HepG2 (cell line): ENCODE measurements around the gene ZDHHC13. TPM values are rescaled to one million over a fixed set of nuclear protein-coding genes. Genes with fewer than 3 reads are reported as not detected.

Experiments used
- ATAC-seq: fragments of 200-7000 bp; cut with Tn5 transposase; 3 replicates; pipeline ENCODE4 v1.9.1; 2020; ENCODE audit warnings: mild to moderate bottlenecking, moderate library complexity
- BruUV-seq: library from RNA; stranded (reverse); fragments of 400-500 nt; replicated peaks from 2 replicates; lab custom pipeline; 2021; lab: Mats Ljungman, UMichigan
- CTCF ChIA-PET: fragments of 300-600 bp; formaldehyde crosslinking; extraction: SDS; loops from one replicate; lab custom pipeline; 2021; ENCODE audit warnings: low total read pairs, inconsistent platforms, low intra/inter-chr PET ratio; lab: Yijun Ruan, JAX
- POLR2A ChIA-PET: fragments of 350-600 bp; sonication (Branson Sonifier 250); formaldehyde crosslinking; loops from one replicate; lab custom pipeline; 2020; ENCODE audit warnings: antibody characterized with exemption, inconsistent platforms; lab: Yijun Ruan, JAX
- DNase-seq: peaks from one replicate; pipeline ENCODE4 v3.0.0-alpha.2; 2015; ENCODE audit warnings: low spot score
- FAIRE-seq: peaks from 3 replicates; lab custom pipeline; 2011; peaks lifted over from hg19 to GRCh38; lab: Jason Lieb, UNC
- H2AFZ ChIP-seq: one replicate; pipeline ENCODE4 v1.6.1; 2011; ENCODE audit warnings: low read length, inconsistent platforms
- H3K27ac ChIP-seq: fragments of 300-600 bp; 3 replicates; pipeline ENCODE4 v1.8.0; 2011; ENCODE audit warnings: mixed run types, mild to moderate bottlenecking, mixed read lengths, low read length, inconsistent platforms; ENCODE audit not compliant: insufficient read depth; ENCODE audit errors: extremely low read length
- H3K27me3 ChIP-seq, 2 experiments: fragments of 200-600 bp in 1 of 2; 2 replicates in 1 of 2; 3 replicates in 1 of 2; pipeline versions ENCODE4 v1.6.0 to v1.8.0; 2011; ENCODE audit warnings: low read length in 2 of 2, mild to moderate bottlenecking in 2 of 2, moderate library complexity in 2 of 2, inconsistent platforms in 1 of 2; ENCODE audit not compliant: insufficient read depth in 2 of 2, control insufficient read depth in 1 of 2
- H3K36me3 ChIP-seq, 2 experiments: fragments of 200-600 bp in 1 of 2; replicated peaks in 1 of 2; 2 replicates in 1 of 2; 3 replicates in 1 of 2; pipeline versions ENCODE4 v1.5.1 to v1.8.0; 2011; ENCODE audit warnings: low read length in 2 of 2, inconsistent platforms in 1 of 2; ENCODE audit not compliant: insufficient read depth in 2 of 2, control insufficient read depth in 1 of 2
- H3K4me1 ChIP-seq: 2 replicates; pipeline ENCODE4 v1.5.1; 2012; ENCODE audit warnings: low read length, inconsistent platforms; ENCODE audit not compliant: insufficient read depth
- H3K4me2 ChIP-seq: 2 replicates; pipeline ENCODE4 v1.6.0; 2011; ENCODE audit warnings: low read depth, low read length, inconsistent platforms
- H3K4me3 ChIP-seq, 3 experiments: fragments of 200-600 bp in 1 of 3; sonication (generic), shearing (Covaris generic) in 1 of 3; replicated peaks in 1 of 3; 2 replicates each; pipeline ENCODE4 v1.5.1; 2011 to 2016; ENCODE audit warnings: low read length in 3 of 3, inconsistent platforms in 2 of 3, low read depth in 2 of 3, mild to moderate bottlenecking in 2 of 3, control low read depth in 1 of 3, mixed read lengths in 1 of 3; ENCODE audit not compliant: insufficient read depth in 1 of 3
- H3K79me2 ChIP-seq: one replicate; pipeline ENCODE4 v1.6.1; 2011; ENCODE audit warnings: low read length, inconsistent platforms; ENCODE audit not compliant: insufficient read depth
- H3K9ac ChIP-seq: 2 replicates; pipeline ENCODE4 v1.6.0; 2011; ENCODE audit warnings: mild to moderate bottlenecking, low read depth, low read length, inconsistent platforms; ENCODE audit not compliant: insufficient read depth
- H3K9me3 ChIP-seq: 2 replicates; pipeline ENCODE4 v1.5.1; 2012; ENCODE audit warnings: mild to moderate bottlenecking, low read length
- H4K20me1 ChIP-seq: 2 replicates; pipeline ENCODE4 v1.6.0; 2011; ENCODE audit warnings: inconsistent platforms, mild to moderate bottlenecking, low read length, moderate library complexity; ENCODE audit not compliant: insufficient read depth
- BRF2 ChIP-seq: sonication (generic); formaldehyde crosslinking; IDR thresholded peaks from 2 replicates; pipeline ENCODE4 v1.8.1; 2022; ENCODE audit warnings: mild to moderate bottlenecking, missing genetic modification reagents
- CAMTA2 ChIP-seq: sonication (generic); formaldehyde crosslinking; IDR thresholded peaks from 2 replicates; pipeline ENCODE4 v1.4.0; 2020; ENCODE audit warnings: mild to moderate bottlenecking, missing genetic modification reagents, borderline replicate concordance
- IRF9 ChIP-seq: sonication (generic); formaldehyde crosslinking; IDR thresholded peaks from 2 replicates; pipeline ENCODE4 v1.8.0; 2022; ENCODE audit warnings: missing genetic modification reagents, mild to moderate bottlenecking, borderline replicate concordance
- IRX3 ChIP-seq: sonication (generic); formaldehyde crosslinking; IDR thresholded peaks from 2 replicates; pipeline ENCODE4 v1.8.1; 2023; ENCODE audit warnings: mild to moderate bottlenecking, low read depth, missing genetic modification reagents, borderline replicate concordance
- NFE2 ChIP-seq: sonication (generic); formaldehyde crosslinking; IDR thresholded peaks from 2 replicates; pipeline ENCODE4 v1.4.0; 2020; ENCODE audit warnings: missing genetic modification reagents
- POGK ChIP-seq: sonication (generic); formaldehyde crosslinking; conservative IDR thresholded peaks from 2 replicates; pipeline ENCODE4 v1.8.0; 2022; ENCODE audit warnings: mild to moderate bottlenecking, moderate library complexity, missing genetic modification reagents
- SMAD1 ChIP-seq: sonication (generic); formaldehyde crosslinking; IDR thresholded peaks from 2 replicates; pipeline ENCODE4 v1.4.0; 2020; ENCODE audit warnings: missing genetic modification reagents, low read depth, mild to moderate bottlenecking, borderline replicate concordance
- SMC3 ChIP-seq: IDR thresholded peaks from 2 replicates; pipeline ENCODE4 v1.6.1; 2011; ENCODE audit warnings: low read length, improper control_type of control experiment
- ZBTB49 ChIP-seq: sonication (generic); formaldehyde crosslinking; IDR thresholded peaks from 2 replicates; pipeline ENCODE4 v1.4.0; 2020; ENCODE audit warnings: missing genetic modification reagents, borderline replicate concordance
- ZC3H4 ChIP-seq: sonication (generic); formaldehyde crosslinking; IDR thresholded peaks from 2 replicates; pipeline ENCODE4 v1.4.0; 2020; ENCODE audit warnings: missing genetic modification reagents, borderline replicate concordance
- ZFP36 ChIP-seq: fragments of 150-350 bp; IDR thresholded peaks from 2 replicates; pipeline ENCODE4 v1.6.1; 2018; ENCODE audit warnings: borderline replicate concordance, low read length, low read depth; ENCODE audit not compliant: partially characterized antibody
- ZMYM2 ChIP-seq: sonication (generic); formaldehyde crosslinking; IDR thresholded peaks from 2 replicates; pipeline ENCODE4 v1.8.0; 2022; ENCODE audit warnings: mild to moderate bottlenecking, missing genetic modification reagents
- ZNF292 ChIP-seq: sonication (generic); formaldehyde crosslinking; IDR thresholded peaks from 2 replicates; pipeline ENCODE4 v1.8.1; 2022; ENCODE audit warnings: mild to moderate bottlenecking, low read depth, missing genetic modification reagents, borderline replicate concordance
- ZNF7 ChIP-seq: IDR thresholded peaks from 2 replicates; pipeline ENCODE4 v1.6.1; 2016; ENCODE audit warnings: missing biosample characterization, missing genetic modification reagents
- ZNF772 ChIP-seq: sonication (generic); formaldehyde crosslinking; IDR thresholded peaks from 2 replicates; pipeline ENCODE4 v1.5.0; 2020; ENCODE audit warnings: mild to moderate bottlenecking, missing genetic modification reagents
- ZNF773 ChIP-seq: sonication (generic); formaldehyde crosslinking; IDR thresholded peaks from 2 replicates; pipeline ENCODE4 v1.4.0; 2020; ENCODE audit warnings: missing genetic modification reagents, borderline replicate concordance
- ZNF850 ChIP-seq: sonication (generic); formaldehyde crosslinking; conservative IDR thresholded peaks from 2 replicates; pipeline ENCODE4 v1.9.0; 2021; ENCODE audit warnings: mild to moderate bottlenecking, missing genetic modification reagents
- WGBS: methylation state at CpG from one replicate; pipeline ENCODE4 v1.1.6; 2017; ENCODE audit warnings: low lambda C conversion rate; 5-methylcytosine and 5-hydroxymethylcytosine counted together
- in situ Hi-C: cut with HindIII; loops from 2 replicates; pipeline ENCODE4 v1.10.0; 2017; ENCODE audit warnings: low pct_unique_long_range_greater_than_20kb; ENCODE audit not compliant: extremely low pct_ligation_motif_present
- intact Hi-C: fragments of 100-400 bp; cut with micrococcal nuclease; formaldehyde crosslinking; loops from one replicate; pipeline ENCODE4 v1.10.0; 2022; ENCODE audit not compliant: unreplicated experiment
- polyA plus RNA-seq, 8 experiments: library from polyadenylated mRNA; depleted of rRNA in 3 of 8; stranded (reverse) in 7 of 8; unstranded in 1 of 8; fragments of >200 nt; fragmentation: Illumina TruSeq in 4 of 8; extraction: Trizol in 4 of 8; gene quantifications; 2 replicates each; pipeline versions ENCODE4 v1.2.1 to v1.2.3, GENCODE V29; 2011 to 2016; ENCODE audit warnings: low read depth in 4 of 8, missing spikeins in 1 of 8, mixed read lengths in 1 of 8; ENCODE audit not compliant: insufficient read depth in 1 of 8
- total RNA-seq, 5 experiments: library from RNA; depleted of rRNA; stranded (reverse); fragments of >200 nt; fragmentation: Illumina TruSeq; extraction: Trizol; gene quantifications; 2 replicates each; pipeline ENCODE4 v1.2.3, GENCODE V29; 2016; ENCODE audit warnings: low read depth in 1 of 5
- TF ChIP-seq, protein P1 (sequence below): sonication (generic); formaldehyde crosslinking; IDR thresholded peaks from 2 replicates; pipeline ENCODE4 v1.4.0; 2020; ENCODE audit warnings: missing genetic modification reagents; ENCODE audit errors: not compliant biosample characterization

Gene ZDHHC13
- total and polyA plus RNA-seq, 2 of the 13 experiments (the other 11 are each of a cell fraction or from before 2014, with no cell fraction given): 10.9 to 11.8 TPM

GRCh38 chr11:19099093-19099492 lies 17.9 kb upstream of the ZDHHC13 start:
- H4K20me1 ChIP-seq: no peaks in the 10 kb centered on the region
- no peaks in the 10 kb centered on the region for H3K9me3 ChIP-seq
- H3K79me2 ChIP-seq: no peaks in the 10 kb centered on the region
- 45% methylated on average over 3 of the region's 3 CpGs for WGBS
- FAIRE-seq (no peak), DNase-seq (no peak), ATAC-seq (no peak)
- no peak overlapping the region for H3K4me2 ChIP-seq
- peaks cover 0 to 8% of the 10 kb centered on the region in 2 experiments; a peak in 1 of 5 replicates for H3K27me3 ChIP-seq
- POLR2A ChIA-PET: no interaction called here
- no TSS peak for BruUV-seq
- no peak overlapping the region for H3K4me3 ChIP-seq
- H3K36me3 ChIP-seq: no peaks in the 10 kb centered on the region
- H3K4me1 ChIP-seq: no peaks in the 10 kb centered on the region
- in situ Hi-C loops (no loop called here), intact Hi-C loops (no loop called here)
- no peak overlapping the region for H2AFZ ChIP-seq
- CTCF ChIA-PET: no interaction called here
- H3K9ac ChIP-seq: no peak overlapping the region
- no peak overlapping the region for H3K27ac ChIP-seq
- TF ChIP-seq IRF9 (CRISPR knock-in tag) (no peak), BRF2 (CRISPR knock-in tag) (no peak), CAMTA2 (CRISPR knock-in tag) (no peak), IRX3 (CRISPR knock-in tag) (no peak), POGK (CRISPR knock-in tag) (no peak), SMC3 (no peak), ZMYM2 (CRISPR knock-in tag) (no peak), SMAD1 (no peak), ZNF773 (CRISPR knock-in tag) (no peak), NFE2 (CRISPR knock-in tag) (no peak), ZFP36 (no peak), ZNF772 (CRISPR knock-in tag) (no peak), ZC3H4 (CRISPR knock-in tag) (no peak), ZNF7 (CRISPR knock-in tag) (no peak), ZNF850 (CRISPR knock-in tag) (no peak), ZBTB49 (CRISPR knock-in tag) (no peak), ZNF292 (no peak)
- TF ChIP-seq, protein P1, sequence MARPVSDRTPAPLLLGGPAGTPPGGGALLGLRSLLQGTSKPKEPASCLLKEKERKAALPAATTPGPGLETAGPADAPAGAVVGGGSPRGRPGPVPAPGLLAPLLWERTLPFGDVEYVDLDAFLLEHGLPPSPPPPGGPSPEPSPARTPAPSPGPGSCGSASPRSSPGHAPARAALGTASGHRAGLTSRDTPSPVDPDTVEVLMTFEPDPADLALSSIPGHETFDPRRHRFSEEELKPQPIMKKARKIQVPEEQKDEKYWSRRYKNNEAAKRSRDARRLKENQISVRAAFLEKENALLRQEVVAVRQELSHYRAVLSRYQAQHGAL (CRISPR knock-in tag): no peak
